Central memory CD4-positive, alpha-beta T cell (primary cell): ENCODE measurements around the gene CCDC24.

Experiments used
- DNase-seq: peaks from one replicate; pipeline ENCODE4 v3.0.0; 2022

Gene CCDC24

GRCh38 chr1:44027320-44027719 lies 35.9 kb downstream of the CCDC24 start:
- no peak for DNase-seq

GRCh38 chr1:44029260-44029910 lies 38.0 kb downstream of the CCDC24 start:
- no peak for DNase-seq

GRCh38 chr1:44029911-44030604 lies 38.7 kb downstream of the CCDC24 start:
- peak; percentile 82 for DNase-seq

GRCh38 chr1:44030605-44031251 lies 39.3 kb downstream of the CCDC24 start:
- peak; percentile 63 for DNase-seq

DNA sequence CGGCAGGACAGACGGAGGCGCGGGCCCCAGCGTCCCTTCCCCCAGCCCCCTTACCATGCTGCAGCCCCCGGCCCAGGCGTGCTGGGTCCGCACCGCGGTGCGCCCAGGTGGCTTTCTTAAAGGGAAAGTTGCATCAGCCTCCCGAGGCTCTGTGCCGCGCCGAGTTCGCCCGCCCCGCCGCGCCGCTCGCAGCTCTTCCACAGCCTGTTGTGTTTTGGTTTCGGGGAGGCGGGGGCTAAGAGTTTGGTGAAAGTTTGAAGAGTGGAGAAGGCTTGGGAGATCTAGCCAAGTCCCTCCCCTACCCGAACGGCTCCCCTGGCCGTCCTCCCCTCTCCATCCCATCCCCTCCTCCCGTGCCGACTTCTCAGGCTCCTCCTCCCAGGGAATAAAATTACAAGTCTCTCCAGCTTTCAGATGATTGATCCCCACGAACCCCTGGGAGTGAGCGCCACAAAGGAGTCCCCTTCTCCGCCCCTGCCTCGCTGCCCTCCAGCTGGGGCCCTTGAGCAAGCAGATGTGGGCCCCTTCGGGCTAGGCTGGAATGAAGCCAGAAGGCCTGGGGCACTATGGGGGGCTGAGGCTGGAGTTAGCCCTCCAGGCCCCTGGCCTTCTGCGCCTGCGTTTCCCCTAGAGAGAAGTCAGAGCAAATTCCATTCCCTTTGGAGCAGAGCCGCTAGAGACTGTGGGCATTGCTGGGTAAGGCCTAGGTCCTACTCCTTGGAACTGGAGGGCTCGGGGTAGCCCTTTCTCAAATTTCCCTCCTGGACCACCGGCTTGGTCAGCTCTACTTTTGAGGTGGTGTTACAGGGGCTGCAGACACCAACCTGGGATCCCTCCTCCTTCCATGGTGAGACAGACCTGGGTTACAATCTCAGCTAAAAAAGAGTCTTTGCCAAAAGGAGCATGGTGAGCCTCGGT lies 40.1 kb downstream of the CCDC24 start, which contains the start of gene SLC6A9:
SLC6A9 (minus strand) TSS at position 211 of the 918 bp plus-strand sequence. CDS start 7,185 bp downstream, outside the sequence.
- peak; percentile 21 for DNase-seq

DNA sequence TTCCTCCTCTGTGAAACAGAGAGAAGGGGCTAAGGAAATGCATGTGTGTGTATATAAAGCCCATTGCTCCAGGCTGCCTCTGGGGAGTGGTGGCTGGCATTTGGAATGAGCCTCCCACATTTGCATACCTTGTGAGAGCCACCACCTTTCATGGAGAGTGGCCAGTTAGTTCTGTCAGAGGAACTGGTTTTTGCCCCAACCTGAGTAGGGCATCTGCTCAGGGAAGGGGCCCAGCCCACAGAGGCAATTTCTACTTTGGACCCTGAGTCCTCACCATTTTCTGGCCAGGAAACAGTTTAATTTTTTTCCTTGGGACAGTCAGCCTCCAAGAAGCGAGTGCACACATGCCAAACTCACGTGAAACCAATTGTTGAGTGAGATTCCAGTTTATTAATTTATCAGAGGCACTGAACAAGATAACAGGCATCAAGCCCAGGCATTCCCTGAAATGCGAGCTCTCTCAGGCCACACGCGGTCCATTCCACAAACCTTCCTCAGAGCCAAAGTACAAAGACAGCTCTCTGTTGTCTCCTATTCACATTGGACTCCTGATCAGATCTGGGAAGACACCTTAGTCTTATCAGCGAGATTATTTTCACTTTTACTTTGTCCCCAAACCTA lies 40.9 kb downstream of the CCDC24 start:
- DNase-seq = no peak

DNA sequence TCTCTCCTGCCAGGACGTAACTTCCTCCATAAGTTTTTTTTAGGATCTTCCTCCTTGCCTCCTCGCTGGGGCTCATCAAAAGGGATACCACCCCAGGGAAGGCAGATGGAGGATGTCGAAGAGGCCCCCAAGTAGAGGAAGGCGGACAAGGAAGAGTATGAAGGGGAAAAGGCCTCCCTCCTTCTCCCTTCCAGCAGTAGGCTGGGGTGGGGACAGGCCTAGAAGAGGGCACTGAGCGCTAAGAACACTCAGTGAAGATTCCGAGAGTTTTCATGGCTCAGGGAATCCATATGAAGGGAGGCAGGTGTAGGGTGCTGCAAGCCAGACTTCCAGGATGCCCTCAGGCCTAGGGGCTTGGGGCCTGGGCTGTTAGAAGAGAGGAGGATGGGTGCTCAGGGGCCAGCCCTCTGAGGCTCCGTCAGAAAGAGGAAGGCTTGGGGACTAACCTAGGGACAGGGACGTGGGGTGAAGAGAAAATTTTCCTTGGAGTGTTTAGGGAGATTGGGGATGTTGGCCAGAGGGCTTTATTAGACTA lies 41.7 kb downstream of the CCDC24 start:
- DNase-seq = no peak

DNA sequence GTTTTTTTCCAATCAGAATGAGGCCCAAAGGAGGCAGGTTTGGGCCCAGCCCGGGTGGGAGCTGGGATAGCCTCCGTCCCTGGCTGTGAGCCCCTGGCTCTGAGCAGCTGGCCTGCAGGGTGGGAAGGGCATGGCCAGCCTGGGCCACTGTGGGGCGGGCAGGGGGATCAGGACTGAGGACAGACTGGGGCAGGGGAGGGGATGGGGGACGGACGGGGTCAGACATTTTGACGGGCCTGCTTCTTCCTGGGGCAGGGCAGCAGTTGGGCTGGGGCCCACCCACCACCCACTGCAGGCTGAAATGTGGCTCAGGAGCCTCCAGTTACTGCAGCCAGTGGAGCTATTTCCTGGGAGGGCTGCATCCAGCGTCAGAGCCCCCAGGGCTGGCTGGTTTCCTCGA lies 42.4 kb downstream of the CCDC24 start:
- DNase-seq = no peak

DNA sequence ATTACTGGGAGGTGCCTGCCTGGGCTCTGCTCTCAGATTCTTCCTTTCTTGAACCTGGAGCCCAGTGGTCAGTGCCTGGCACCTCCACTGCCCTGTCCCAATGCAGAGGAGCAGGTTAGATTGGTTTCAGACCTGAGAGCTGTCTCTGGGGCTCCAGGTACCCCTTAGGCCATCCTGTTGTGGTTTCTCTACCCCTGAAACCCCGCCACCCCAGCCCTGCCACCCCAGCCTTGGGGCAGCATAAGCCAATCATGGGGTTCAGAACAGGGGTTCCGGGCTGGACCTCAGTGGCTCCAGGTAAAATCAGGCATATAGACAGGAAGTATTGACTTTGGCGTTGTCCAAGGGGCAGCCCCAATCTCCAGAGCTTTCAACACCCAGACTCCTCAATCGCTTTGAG lies 43.0 kb downstream of the CCDC24 start:
- DNase-seq = no peak

DNA sequence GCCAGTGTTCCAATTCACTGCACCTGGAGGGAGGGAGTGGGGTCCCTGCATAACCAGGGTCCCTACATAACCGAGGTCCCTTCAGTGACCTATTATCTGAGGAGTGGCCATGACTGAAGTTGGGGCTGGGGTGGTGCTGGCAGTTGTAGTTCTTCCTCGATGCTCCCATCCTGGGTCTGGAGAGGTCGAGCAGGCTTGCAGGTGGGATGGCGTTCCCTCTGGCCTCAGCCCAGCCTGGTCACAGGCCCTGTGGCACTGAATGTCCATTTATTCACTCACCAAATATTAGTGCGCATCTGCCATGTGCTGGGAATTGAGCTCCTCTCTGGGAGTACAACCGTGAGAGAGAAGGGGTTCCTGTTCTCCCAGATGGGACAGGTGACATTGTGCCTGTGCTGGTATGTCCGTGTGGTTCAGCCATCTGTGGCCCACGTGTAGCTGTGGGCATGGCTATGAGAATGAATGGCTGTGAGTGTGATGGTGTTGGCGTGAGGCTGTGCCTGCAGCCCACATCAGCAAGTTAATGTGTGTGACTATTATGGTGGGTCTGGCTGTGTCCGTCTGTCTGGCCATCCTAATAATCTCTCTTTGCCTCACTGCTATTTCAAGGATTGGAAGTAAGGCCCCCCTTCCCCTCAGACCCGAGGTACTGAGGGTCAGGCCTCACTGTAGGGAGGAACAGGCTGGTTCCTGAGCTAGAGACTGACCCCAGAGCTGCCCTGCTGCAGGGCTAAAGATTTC lies 43.7 kb downstream of the CCDC24 start:
- DNase-seq = no peak

DNA sequence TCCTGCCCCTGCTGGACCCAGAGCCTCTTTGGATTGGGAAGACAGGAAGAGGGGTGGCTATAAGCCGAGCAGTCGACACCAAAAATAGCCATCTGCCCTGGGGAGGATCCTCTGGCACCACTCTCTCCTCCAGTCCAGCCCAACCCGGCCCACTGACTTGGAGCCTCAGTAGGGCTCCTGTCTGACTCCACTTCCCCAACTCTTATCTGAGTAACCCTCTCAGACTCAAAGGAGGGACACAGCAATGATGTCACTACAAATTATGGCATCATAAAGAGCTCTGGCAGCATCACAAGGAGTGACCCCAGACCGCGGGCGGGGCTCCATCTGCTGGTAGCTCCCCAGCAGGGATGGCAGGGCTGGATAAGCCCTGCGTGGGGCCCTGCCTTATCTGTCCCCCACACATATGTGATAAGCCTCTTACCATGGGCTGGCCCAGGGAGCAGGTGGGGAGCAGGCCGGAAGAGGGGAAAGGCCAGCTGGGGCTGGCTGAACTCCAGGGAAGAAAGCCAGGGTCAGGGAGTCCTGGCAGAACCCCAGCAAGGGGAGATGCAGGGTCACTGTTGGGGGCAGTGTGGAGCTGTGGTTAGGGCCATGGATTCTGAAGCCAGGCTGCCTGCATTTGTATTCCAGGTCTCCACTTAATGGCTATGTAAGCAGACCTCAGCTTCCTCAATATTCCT lies 44.5 kb downstream of the CCDC24 start:
- no peak for DNase-seq

DNA sequence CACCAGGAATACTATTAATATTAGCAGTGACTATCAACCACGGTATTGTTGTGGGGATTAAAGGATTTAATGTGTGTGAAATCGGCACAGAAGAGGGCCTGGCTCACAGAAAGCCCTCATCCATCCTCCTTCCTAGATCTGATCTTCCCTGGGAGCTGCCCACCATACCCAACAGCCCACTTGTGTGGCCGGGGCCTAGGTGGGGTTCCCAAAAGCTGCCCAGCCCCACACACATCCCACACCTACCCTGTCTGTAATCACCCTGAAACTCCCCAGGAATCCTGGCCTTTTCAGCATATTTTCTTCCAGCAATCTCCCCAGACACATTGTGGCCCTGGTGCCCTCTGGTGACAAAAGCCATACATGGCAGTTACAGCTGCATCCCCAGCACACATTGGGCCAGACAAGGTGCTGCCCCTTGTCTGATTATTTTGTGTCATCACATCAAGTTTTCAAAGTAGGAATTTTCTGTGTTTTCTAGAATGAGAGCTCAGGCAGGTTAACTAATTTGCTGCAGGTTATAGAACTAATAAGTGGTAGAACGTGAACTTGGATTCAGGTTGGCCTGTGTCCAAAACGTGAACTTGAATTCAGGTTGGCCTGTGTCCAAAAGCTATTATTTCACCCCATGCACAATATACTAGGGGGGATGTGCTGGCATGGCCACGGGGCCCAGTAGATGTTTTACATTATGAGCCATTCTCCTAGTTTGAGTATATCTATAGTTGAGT lies 45.2 kb downstream of the CCDC24 start:
- DNase-seq = peak; percentile 49

DNA sequence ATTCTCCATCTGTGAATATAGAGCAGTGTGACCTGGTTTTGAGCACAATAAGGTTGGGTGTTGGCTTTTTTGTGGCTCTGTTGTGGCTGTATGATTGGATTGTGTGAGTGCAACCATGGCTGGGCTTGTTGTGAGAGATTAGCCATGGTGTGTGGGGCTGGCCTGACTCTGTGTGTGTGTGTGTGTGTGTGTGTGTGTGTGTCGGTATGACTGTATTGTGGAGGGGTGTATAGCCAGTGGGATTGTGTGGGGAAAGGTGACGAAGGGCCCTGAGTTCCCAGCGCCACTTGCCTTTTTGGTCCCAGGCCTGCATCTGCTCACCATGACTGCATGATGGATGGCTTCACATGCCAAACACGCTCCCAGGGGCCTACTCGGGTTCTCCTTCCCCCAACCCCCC lies 45.8 kb downstream of the CCDC24 start:
- DNase-seq = no peak

DNA sequence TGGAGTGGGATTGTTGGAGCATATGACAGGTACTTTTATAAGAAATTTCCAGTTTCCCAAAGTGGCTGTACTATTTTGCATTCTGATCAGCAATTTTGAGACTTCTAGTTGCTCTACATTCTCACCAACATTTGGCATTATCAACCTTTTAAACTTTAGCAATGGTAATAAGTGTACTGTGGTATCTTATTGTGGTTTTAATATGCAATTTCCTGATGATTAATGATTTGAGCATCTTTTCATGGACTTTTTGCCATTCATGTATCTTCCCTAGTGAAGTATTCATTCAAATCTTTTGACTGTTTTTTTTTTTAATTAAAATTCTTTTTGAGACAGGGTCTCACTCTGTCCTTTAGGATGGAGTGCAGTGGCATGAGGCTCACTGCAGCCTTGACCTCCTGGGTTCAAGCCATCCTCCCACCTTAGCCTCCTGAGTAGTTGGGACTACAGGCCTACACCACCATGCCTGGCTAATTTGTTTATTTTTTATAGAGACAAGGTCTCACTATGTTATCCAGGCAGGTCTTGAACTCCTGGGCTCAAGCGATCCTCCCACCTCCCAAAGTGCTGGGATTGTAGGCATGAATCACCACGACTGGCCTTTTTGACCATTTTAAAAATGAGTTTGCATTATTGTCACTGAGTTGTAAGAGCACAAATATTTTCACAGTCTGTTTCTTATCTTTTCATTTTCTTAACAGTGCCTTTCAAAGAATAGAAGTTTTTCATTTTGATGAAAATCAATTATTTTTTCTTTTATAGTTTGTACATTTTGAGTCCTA lies 47.7 kb downstream of the CCDC24 start:
- DNase-seq = no peak

- no peak for DNase-seq
Measured at GRCh38 chr1:44040418-44040817, 49.0 kb downstream of the CCDC24 start.

DNA sequence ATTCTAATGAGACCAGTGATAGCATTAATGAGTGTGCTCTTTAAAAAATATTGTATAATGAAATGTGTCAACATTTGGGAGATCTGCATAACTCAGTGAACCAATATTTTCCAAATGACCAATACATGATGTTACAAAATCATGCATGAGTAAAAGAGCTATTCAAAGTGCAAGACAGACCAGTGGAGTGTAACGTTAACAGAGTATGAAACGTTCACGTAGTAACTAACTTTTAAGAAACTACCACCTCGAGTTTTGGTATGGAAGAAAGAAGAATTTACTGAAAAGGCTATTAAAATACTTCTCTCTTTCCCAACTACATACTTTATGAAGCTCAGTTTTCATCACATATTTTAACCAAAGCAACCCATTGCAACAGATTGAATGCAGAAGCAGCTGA lies 49.4 kb downstream of the CCDC24 start:
- DNase-seq = no peak

GRCh38 chr1:44043176-44044070 lies 52.0 kb downstream of the CCDC24 start:
- no peak for DNase-seq
